GM21723 (cell line): ENCODE measurements around the gene HPS1.

Source experiments
- ATAC-seq: cut with Tn5 transposase; IDR thresholded peaks from one replicate; pipeline ENCODE4 v1.9.1; 2021; ENCODE audit warnings: mild to moderate bottlenecking, moderate library complexity; ENCODE audit not compliant: unreplicated experiment

Gene HPS1

GRCh38 chr10:98370831-98371820 lies 75.6 kb downstream of the HPS1 start:
- no peak for ATAC-seq

- no peak for ATAC-seq
Measured at GRCh38 chr10:98369801-98370200, 76.9 kb downstream of the HPS1 start.

- ATAC-seq: no peak
Measured at GRCh38 chr10:98368644-98369043, 78.1 kb downstream of the HPS1 start.

- no peak for ATAC-seq
Measured at GRCh38 chr10:98367604-98368451, 78.9 kb downstream of the HPS1 start.
